LNCAP (cell line): Measurements from ENCODE around the gene POLD4.

Source experiments
- CTCF ChIP-seq: fragments of 450-650 bp; IDR thresholded peaks from 2 replicates; pipeline ENCODE4 v1.5.1; 2017; ENCODE audit warnings: mild to moderate bottlenecking

The POLD4 gene

GRCh38 chr11:67311051-67311555 is 42.2 kb downstream of the POLD4 start:
- TF ChIP-seq CTCF = no peak

- TF ChIP-seq CTCF = no peak
Observed at GRCh38 chr11:67310246-67311050, 42.9 kb downstream of the POLD4 start.

- TF ChIP-seq CTCF = no peak
Observed at GRCh38 chr11:67309661-67310061, 43.7 kb downstream of the POLD4 start.

- no peak for TF ChIP-seq CTCF
Observed at GRCh38 chr11:67309166-67309565, 44.2 kb downstream of the POLD4 start.

- TF ChIP-seq CTCF = no peak
Observed at GRCh38 chr11:67308031-67308866, 45.1 kb downstream of the POLD4 start.

GRCh38 chr11:67307545-67308001 is 45.8 kb downstream of the POLD4 start:
- no peak for TF ChIP-seq CTCF

GRCh38 chr11:67306769-67307544 is 46.4 kb downstream of the POLD4 start:
- no peak for TF ChIP-seq CTCF
